SU-DHL-6 (cell line): ENCODE measurements around the gene TNN.

Experiments
- CTCF ChIP-seq: fragments of 200-600 bp; sonication (generic); IDR thresholded peaks from one replicate; pipeline ENCODE4 v1.5.1; 2017; ENCODE audit warnings: antibody characterized with exemption, mild to moderate bottlenecking, low read length, moderate library complexity; ENCODE audit not compliant: insufficient read depth, poor library complexity, severe bottlenecking
- EZH2phosphoT487 ChIP-seq: fragments of 200-600 bp; sonication (generic), shearing (Covaris generic); conservative IDR thresholded peaks from 2 replicates; pipeline ENCODE4 v1.6.1; 2018; ENCODE audit warnings: mild to moderate bottlenecking, antibody characterized with exemption, low read length, moderate library complexity, mixed read lengths

- no peak for TF ChIP-seq CTCF
- TF ChIP-seq EZH2phosphoT487 = no peak
Observed at GRCh38 chr1:175114996-175115395, 47.4 kb downstream of the TNN start.
